ENCODE data around the gene MRPL32. TPM values are rescaled to one million over a fixed set of nuclear protein-coding genes. Genes with fewer than 3 reads are reported as not detected.

Gene MRPL32
- total RNA-seq, 6 donors from 2014 or later = 21.0 to 63.9 (median 42.3) TPM

DNA sequence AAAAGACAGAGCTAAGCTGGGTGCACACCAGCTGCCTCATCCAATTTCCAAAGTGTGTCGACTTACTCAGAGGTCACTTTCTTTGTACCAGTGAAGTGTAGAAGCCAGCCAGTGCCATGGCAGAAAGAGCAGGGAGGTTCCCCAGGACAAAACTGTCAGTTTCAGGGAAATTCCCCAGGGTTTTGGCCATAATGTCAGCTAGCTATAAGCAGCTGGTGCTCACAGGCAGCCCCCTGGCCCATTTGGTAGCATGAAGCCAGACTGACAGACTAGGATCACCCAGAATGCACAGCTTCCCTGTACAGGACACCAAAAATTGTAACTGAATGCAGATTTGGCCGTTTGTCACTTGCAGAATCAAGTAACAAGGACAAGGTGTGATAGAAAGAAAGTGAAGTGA, 28.6 kb downstream of the MRPL32 start:
- H3K4me1 ChIP-seq = no peaks in the 10 kb centered on the region
- H3K4me3 ChIP-seq = no peak overlapping the region
- DNase-seq (no peak), ATAC-seq (ENCODE audit: low FRiP score in 2 of 2) (no peak)
- no peaks in the 10 kb centered on the region for H3K27me3 ChIP-seq
- 54 to 64% methylated on average over 2 of the region's 2 CpGs for WGBS, 2 donors
- H3K9me3 ChIP-seq = peaks cover 0 to 7% (median 6%) of the 10 kb centered on the region in 4 donors
- no peak for TF ChIP-seq EP300 (IDR thresholded peaks at IDR 0.05)
- no peak for TF ChIP-seq POLR2A (IDR thresholded peaks at IDR 0.05)
- TF ChIP-seq, protein P1, sequence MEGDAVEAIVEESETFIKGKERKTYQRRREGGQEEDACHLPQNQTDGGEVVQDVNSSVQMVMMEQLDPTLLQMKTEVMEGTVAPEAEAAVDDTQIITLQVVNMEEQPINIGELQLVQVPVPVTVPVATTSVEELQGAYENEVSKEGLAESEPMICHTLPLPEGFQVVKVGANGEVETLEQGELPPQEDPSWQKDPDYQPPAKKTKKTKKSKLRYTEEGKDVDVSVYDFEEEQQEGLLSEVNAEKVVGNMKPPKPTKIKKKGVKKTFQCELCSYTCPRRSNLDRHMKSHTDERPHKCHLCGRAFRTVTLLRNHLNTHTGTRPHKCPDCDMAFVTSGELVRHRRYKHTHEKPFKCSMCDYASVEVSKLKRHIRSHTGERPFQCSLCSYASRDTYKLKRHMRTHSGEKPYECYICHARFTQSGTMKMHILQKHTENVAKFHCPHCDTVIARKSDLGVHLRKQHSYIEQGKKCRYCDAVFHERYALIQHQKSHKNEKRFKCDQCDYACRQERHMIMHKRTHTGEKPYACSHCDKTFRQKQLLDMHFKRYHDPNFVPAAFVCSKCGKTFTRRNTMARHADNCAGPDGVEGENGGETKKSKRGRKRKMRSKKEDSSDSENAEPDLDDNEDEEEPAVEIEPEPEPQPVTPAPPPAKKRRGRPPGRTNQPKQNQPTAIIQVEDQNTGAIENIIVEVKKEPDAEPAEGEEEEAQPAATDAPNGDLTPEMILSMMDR (IDR thresholded peaks at IDR 0.05) = no peak
- no peak for TF ChIP-seq POLR2AphosphoS5 (IDR thresholded peaks at IDR 0.05)
- no peaks in the 10 kb centered on the region for H3K36me3 ChIP-seq
- H3K27ac ChIP-seq = no peak overlapping the region

- TF ChIP-seq, protein P1 (IDR thresholded peaks at IDR 0.05) = no peak
- TF ChIP-seq EP300 (IDR thresholded peaks at IDR 0.05) = no peak
- H3K27ac ChIP-seq = no peak overlapping the region
- H3K4me3 ChIP-seq = no peak overlapping the region
- ATAC-seq (ENCODE audit: low FRiP score in 2 of 2) = no peak
- WGBS, 2 donors = 49 to 51% methylated on average over 2 of the region's 2 CpGs
- DNase-seq = no peak
- no peaks in the 10 kb centered on the region for H3K4me1 ChIP-seq
- H3K27me3 ChIP-seq = no peaks in the 10 kb centered on the region
- peaks cover 0 to 3% (median 3%) of the 10 kb centered on the region in 4 donors for H3K9me3 ChIP-seq
- no peaks in the 10 kb centered on the region for H3K36me3 ChIP-seq
These were observed 29.0 kb downstream of the MRPL32 start for GRCh38 chr7:42961170-42961569.

DNA sequence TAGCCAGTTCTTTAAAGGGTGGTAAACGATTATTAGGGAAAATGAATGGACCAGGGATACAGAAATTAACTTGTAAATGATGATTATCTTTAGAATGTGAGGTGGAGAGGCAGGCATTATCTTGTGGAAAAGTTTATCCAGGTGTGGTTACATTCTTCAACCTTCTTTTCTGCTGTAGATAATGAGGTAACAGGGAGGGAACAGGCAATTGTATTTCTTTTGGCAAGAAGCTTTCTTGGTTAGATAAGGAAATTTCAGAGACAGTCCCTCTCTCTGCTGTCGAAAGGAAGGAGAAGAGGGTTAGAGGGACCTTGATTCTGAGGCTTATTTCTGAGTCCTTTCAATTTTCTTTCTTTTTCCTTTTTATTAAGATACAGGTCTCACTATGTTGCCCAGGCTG, 32.1 kb downstream of the MRPL32 start:
- no peak overlapping the region for H3K27ac ChIP-seq
- TF ChIP-seq, protein P1 (IDR thresholded peaks at IDR 0.05) = no peak
- TF ChIP-seq POLR2AphosphoS5 (IDR thresholded peaks at IDR 0.05) (no peak), POLR2A (IDR thresholded peaks at IDR 0.05) (no peak), EP300 (IDR thresholded peaks at IDR 0.05) (no peak)

DNA sequence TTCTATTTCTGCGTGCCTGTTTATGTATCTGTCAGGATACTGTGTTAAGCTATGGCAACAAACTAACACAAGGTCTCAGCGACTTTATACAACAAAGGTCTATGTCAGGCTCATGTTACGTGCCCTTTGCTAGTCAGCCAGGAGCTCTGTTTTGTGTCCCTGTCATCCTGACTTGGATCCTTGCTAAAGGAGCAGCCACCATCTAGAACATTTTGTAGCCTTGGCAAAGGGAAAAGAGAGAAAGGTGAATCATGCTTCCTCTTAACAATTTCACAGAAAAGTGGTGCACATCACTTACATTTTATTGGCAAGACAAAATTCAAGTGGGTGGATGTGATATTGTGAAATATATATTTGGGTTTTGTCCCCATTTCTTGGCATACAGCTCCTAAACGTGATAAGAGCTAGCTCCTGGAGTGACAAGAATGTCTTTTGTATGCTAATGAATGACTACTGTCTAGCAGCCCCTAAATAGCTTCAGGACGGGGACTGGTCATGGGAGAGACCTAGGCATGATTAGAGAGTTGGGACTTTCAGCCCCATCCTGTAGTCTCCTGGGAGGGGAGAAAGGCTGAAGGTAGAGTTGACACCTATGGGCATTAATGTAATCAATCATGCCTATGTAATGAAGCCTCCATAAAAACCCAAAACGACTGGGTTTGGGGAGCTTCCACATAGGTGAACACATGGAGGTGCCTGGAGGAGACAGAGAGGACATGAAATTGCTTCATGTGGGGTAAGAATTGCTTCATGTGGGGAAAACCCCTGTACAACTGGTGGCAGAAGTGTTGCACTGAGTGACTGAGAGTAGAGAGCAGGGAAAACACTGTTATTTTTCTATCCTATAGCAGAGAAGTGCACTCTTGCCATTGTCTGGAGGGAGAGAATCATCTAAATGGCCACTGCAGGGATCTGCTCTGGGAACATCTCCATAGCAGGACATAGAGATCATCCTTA, 33.0 kb downstream of the MRPL32 start:
- Histone ChIP-seq H3K4me3 (no peak overlapping the region), H3K27ac (no peak overlapping the region), H3K9me3 (no peaks in the 10 kb centered on the region), H3K27me3 (no peaks in the 10 kb centered on the region), H3K4me1 (no peaks in the 10 kb centered on the region), H3K36me3 (no peaks in the 10 kb centered on the region)
- 52 to 62% methylated on average over 6 of the region's 6 CpGs for WGBS, 2 donors
- DNase-seq (no peak), ATAC-seq (ENCODE audit: low FRiP score in 2 of 2) (no peak)
- no peak for TF ChIP-seq POLR2AphosphoS5 (IDR thresholded peaks at IDR 0.05)
- no peak for TF ChIP-seq EP300 (IDR thresholded peaks at IDR 0.05)
- TF ChIP-seq POLR2A (IDR thresholded peaks at IDR 0.05) = no peak
- TF ChIP-seq, protein P1 (IDR thresholded peaks at IDR 0.05) = no peak

More for the DNA sequence above, 32.1 kb downstream of the MRPL32 start:
- Histone ChIP-seq H3K4me3 (no peak overlapping the region), H3K9me3 (no peaks in the 10 kb centered on the region), H3K36me3 (no peaks in the 10 kb centered on the region), H3K4me1 (no peaks in the 10 kb centered on the region), H3K27me3 (no peaks in the 10 kb centered on the region)
- WGBS, 2 donors = 69 to 74% methylated on average over 2 of the region's 2 CpGs
- DNase-seq = no peak
- no peak for ATAC-seq (ENCODE audit: low FRiP score in 2 of 2)
